ENCODE data around the gene ARHGAP15.

The ARHGAP15 gene

DNA sequence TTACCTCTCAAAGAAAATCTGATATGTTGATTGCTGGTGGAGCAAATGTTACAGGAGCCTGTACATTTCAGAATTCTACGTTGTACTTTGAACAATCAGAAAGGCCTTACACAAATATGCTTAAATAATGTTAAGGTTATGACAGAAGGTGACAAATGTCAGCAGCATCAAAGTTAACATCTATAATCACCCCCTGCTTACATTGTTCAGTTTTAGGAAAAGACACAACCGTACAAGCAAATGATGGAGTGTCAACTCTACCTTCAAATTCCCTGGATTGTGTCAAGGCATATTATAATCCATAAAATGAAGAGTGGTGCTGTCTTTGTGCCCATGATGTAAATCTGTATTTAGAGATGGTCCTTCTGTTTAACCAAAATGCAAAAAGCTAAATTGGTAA, 465.5 kb downstream of the ARHGAP15 start:
- no peak overlapping the region for H3K4me3 ChIP-seq
- H3K27ac ChIP-seq, result no peak overlapping the region
- DNase-seq (ENCODE audit: low spot score), result no peak
- TF ChIP-seq, protein P1, sequence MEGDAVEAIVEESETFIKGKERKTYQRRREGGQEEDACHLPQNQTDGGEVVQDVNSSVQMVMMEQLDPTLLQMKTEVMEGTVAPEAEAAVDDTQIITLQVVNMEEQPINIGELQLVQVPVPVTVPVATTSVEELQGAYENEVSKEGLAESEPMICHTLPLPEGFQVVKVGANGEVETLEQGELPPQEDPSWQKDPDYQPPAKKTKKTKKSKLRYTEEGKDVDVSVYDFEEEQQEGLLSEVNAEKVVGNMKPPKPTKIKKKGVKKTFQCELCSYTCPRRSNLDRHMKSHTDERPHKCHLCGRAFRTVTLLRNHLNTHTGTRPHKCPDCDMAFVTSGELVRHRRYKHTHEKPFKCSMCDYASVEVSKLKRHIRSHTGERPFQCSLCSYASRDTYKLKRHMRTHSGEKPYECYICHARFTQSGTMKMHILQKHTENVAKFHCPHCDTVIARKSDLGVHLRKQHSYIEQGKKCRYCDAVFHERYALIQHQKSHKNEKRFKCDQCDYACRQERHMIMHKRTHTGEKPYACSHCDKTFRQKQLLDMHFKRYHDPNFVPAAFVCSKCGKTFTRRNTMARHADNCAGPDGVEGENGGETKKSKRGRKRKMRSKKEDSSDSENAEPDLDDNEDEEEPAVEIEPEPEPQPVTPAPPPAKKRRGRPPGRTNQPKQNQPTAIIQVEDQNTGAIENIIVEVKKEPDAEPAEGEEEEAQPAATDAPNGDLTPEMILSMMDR (IDR thresholded peaks at IDR 0.05), result no peak

DNA sequence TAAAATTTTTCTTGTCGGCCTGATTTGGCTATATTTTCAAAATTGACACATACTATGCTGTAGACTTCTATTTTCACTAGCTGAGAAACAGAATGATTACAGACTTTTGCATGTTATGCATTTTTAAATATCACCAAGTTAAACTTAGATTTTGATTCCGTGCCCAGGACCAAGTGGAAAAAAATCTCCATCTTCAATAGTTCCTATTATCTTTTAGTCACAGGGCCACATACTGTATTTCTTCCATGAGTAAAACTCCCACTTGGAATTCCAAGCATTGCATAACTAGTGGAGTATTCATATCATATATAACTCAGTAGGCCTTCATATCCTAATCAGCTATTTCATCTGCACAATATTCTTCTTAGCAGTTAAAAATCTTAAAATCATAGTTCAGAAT, 470.9 kb downstream of the ARHGAP15 start:
- no peak for DNase-seq (ENCODE audit: low spot score)
- no peak overlapping the region for H3K27ac ChIP-seq
- TF ChIP-seq, protein P1 (IDR thresholded peaks at IDR 0.05), result no peak
- H3K4me3 ChIP-seq, result no peak overlapping the region

DNA sequence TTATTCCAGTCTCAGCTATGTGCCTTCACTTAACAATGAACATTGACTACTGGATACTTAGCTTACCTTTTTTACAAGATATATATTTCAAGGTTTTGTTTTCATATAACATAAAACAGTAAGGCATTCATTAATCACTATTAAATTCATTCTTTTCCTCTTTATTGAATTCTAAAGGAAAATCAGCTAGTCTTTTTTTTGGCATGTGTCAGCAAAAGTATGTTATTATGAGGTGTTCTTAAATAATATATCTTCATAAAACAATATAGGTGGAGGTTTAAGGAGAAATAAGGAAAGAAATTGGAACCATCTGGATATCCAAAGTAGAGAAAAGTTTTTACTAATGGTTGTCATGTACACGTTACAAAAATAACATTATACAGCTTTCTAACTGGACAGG, 472.6 kb downstream of the ARHGAP15 start:
- DNase-seq (ENCODE audit: low spot score), result no peak
- Histone ChIP-seq H3K27ac (no peak overlapping the region), H3K4me3 (no peak overlapping the region)
- TF ChIP-seq, protein P1 (IDR thresholded peaks at IDR 0.05), result no peak

DNA sequence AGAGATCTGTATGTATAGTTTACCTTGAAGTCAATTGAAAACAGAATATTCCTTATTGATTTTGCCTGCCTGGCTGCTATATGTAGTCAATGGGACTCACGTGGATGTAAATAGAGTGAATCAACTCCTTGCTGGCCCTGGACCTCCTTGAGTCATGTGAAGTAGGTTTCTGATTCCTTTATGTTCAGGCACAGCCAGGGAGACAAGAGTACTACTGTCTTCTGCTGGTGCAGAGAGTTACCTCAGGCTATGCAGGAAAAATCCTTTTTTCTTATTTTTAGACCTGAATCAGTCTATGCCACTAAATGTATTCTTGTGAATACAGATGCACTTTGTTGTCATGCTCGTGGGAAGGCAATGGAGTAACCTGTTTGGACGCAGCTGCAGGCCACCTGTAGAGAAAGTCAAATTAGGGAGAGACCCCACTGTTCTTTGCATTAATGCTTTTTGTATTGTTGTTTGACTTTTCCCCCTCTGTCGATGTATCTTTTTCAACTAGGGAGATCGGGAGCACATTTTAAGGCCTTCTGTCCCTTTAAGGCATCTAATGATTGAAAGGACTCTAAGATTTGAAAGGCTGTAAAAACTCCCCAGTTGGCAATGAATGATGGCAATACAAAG, 473.9 kb downstream of the ARHGAP15 start:
- H3K27ac ChIP-seq, result no peak overlapping the region
- TF ChIP-seq, protein P1 (IDR thresholded peaks at IDR 0.05), result no peak
- no peak for DNase-seq (ENCODE audit: low spot score)
- H3K4me3 ChIP-seq, result no peak overlapping the region

DNA sequence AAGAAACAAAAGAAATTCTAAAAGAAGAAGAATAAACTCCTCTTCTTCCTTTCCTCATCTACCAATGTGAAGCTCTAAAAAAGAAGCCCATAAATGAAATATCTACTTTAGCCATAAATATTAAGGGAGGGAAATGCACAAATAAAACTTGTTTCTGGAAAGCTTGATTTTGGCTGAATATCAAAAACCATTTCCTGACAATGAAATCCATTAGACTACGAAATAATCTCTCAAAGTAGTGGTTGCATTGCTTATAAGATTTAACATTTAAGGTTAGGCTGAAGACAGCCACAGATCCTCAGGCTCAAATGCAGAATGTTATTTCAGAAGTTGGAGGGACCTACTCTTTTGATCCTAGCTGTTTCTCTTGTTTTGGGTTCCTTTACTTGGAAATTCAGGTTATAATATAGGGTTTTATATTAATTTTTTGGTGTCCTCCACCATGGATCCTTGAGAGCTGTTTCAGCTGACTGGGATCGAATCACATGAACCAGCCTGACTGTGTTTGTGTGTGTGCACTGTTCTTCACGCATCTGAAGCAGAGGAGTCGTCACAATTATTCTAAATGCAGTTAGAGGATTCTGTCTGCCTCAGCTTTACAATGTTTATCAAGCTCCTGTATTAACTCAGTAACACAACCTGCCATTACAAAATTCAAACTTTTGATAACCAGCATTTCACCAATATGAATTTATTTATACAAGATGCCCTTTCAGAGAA, 474.8 kb downstream of the ARHGAP15 start:
- Histone ChIP-seq H3K4me3 (no peak overlapping the region), H3K27ac (no peak overlapping the region)
- TF ChIP-seq, protein P1 (IDR thresholded peaks at IDR 0.05), result no peak
- DNase-seq (ENCODE audit: low spot score), result no peak

DNA sequence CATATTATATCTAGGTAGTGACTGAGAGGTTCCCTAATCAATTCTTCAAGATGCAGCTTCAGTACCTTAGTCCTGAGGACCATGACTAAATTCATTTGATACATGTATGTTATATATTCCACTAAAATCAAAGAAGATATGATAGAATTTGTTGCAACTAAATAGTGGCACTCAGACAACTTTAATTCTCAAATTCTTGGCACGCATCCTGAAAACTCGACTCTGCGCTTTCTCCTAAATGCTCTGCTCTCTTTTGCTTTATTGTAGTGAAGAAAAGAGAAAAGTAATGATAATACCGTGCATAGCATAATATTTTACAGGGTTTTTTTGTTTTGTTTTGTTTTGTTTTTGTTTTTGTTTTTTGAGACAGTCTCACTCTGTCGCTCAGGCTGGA, 475.3 kb downstream of the ARHGAP15 start:
- no peak overlapping the region for H3K4me3 ChIP-seq
- TF ChIP-seq, protein P1 (IDR thresholded peaks at IDR 0.05), result no peak
- no peak for DNase-seq (ENCODE audit: low spot score)
- H3K27ac ChIP-seq, result no peak overlapping the region

Measured in coronary artery (tissue), 2 donors.